Upper lobe of right lung (tissue), 1 donor: ENCODE results near the gene ZFAND2B. TPM values are rescaled to one million over a fixed set of nuclear protein-coding genes. Genes with fewer than 3 reads are reported as not detected.
A peak's percentile ranks its signal among the peaks of the same experiment; 100 is the strongest.

ENCODE experiments used
- ATAC-seq: fragments of 200-7000 bp; cut with Tn5 transposase; one replicate; pipeline ENCODE4 v1.9.1; 2020; ENCODE audit warnings: mild to moderate bottlenecking, moderate library complexity
- DNase-seq: peaks from one replicate; pipeline ENCODE4 v3.0.0-alpha.2; 2020
- H3K27ac ChIP-seq: fragments of 200-600 bp; one replicate; pipeline ENCODE4 v1.8.0; 2022
- H3K27me3 ChIP-seq: fragments of 200-600 bp; one replicate; pipeline ENCODE4 v1.8.0; 2022; ENCODE audit warnings: mild to moderate bottlenecking
- H3K36me3 ChIP-seq: fragments of 200-600 bp; one replicate; pipeline ENCODE4 v1.8.0; 2022
- H3K4me1 ChIP-seq: fragments of 200-600 bp; one replicate; pipeline ENCODE4 v1.8.0; 2022
- H3K4me3 ChIP-seq: fragments of 200-600 bp; one replicate; pipeline ENCODE4 v1.8.0; 2022; ENCODE audit warnings: mild to moderate bottlenecking
- H3K9me3 ChIP-seq: fragments of 200-600 bp; one replicate; pipeline ENCODE4 v1.8.0; 2022
- intact Hi-C: fragments of 100-400 bp; cut with DNase I; formaldehyde crosslinking; loops from one replicate; pipeline ENCODE4 v1.11.0; 2022
- total RNA-seq: library from RNA; stranded (reverse); fragmentation: NEBNext Ultra II Directional; extraction: Animal tissue kit (Norgen Biotek cat#: 25700); gene quantifications from one replicate; pipeline ENCODE4 v1.2.1, GENCODE V29; 2021
- TF ChIP-seq, protein P1 (sequence below): fragments of 200-600 bp; IDR thresholded peaks from one replicate; pipeline ENCODE4 v1.8.0; 2022; ENCODE audit warnings: antibody characterized with exemption
- donor health status: DM: no; HTN: yes; CAD: no; lungs with severe emphysema.

Gene ZFAND2B
- total RNA-seq, 1 donor from 2014 or later = 41.2 TPM

DNA sequence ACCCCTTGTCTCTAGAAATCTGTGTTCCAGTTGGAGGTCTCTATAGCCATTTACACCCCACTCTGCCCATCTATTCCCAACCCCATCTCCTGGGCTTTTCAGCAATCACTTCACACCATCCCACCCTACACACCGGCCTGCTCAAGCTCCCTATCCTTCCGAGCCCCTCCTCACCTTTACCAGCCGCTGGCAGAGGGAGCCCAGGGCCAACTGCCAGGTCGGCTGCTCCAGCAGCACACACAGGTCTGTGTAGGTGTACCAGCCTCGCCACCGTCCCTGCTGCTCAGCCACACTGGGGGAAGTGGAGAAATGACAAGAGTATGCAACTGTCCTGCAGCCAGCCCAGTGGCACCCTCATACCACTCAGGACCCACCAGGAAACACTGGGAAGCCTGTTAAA, 33.4 kb upstream of the ZFAND2B start:
- no peak overlapping the region for H3K4me3 ChIP-seq
- peaks cover 38% of the 10 kb centered on the region for H3K36me3 ChIP-seq
- TF ChIP-seq, protein P1, sequence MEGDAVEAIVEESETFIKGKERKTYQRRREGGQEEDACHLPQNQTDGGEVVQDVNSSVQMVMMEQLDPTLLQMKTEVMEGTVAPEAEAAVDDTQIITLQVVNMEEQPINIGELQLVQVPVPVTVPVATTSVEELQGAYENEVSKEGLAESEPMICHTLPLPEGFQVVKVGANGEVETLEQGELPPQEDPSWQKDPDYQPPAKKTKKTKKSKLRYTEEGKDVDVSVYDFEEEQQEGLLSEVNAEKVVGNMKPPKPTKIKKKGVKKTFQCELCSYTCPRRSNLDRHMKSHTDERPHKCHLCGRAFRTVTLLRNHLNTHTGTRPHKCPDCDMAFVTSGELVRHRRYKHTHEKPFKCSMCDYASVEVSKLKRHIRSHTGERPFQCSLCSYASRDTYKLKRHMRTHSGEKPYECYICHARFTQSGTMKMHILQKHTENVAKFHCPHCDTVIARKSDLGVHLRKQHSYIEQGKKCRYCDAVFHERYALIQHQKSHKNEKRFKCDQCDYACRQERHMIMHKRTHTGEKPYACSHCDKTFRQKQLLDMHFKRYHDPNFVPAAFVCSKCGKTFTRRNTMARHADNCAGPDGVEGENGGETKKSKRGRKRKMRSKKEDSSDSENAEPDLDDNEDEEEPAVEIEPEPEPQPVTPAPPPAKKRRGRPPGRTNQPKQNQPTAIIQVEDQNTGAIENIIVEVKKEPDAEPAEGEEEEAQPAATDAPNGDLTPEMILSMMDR = no peak
- ATAC-seq (no peak), DNase-seq (no peak)
- peaks cover 25% of the 10 kb centered on the region for H3K4me1 ChIP-seq
- no peaks in the 10 kb centered on the region for H3K9me3 ChIP-seq
- intact Hi-C loops = loop anchor here (10.0 kb wide), 1 partner anchor 52 kb away; the partner anchor contains the start of genes ANKZF1 and ATG9A
- H3K27ac ChIP-seq = no peak overlapping the region
- H3K27me3 ChIP-seq = no peaks in the 10 kb centered on the region

DNA sequence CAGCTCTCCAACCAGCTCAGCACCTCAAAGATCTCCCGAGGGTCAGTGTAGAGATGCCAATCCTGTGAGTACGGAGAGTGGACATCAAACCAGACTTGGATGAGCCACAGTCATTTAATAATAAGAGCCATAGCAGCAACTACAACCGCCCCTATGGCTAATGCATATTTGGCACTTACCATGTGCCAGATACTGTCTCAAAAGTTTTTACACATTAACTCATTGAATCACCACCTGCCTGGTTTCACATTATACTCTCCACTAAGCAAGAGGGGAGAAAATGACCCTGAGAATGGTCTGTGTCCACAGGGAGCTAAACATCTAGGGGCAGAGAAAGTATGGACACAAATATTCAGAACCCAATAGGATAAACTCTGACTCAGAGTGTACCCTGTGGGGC, 32.4 kb upstream of the ZFAND2B start:
- no peak for DNase-seq
- peaks cover 31% of the 10 kb centered on the region for H3K4me1 ChIP-seq
- intact Hi-C loops = loop anchor here (10.0 kb wide), 1 partner anchor 51 kb away; the partner anchor contains the start of genes ANKZF1 and ATG9A

DNA sequence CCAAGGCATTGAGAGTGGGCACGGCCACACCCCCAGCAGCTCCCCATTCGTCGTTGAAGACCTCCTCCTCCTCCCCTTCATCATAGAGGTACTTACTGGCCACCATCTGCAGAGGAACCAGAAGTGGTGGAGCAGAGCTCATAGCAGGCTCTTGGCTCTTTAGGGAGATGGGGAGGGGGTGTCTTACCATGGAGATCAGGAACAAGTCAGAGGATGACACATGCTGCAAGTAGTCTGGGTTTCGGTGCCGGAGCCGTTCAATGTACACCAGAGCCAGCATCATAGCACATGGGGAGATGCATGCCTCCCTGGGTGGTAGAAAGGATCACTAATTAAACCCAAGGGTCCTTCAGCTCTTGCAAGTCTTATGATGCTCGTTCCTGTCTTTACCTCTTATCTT, 31.8 kb upstream of the ZFAND2B start:
- no peak for DNase-seq
- H3K4me1 ChIP-seq = peaks cover 37% of the 10 kb centered on the region

More for the DNA sequence above, 32.4 kb upstream of the ZFAND2B start:
- TF ChIP-seq, protein P1 = no peak
- Histone ChIP-seq H3K4me3 (no peak overlapping the region), H3K27me3 (no peaks in the 10 kb centered on the region), H3K9me3 (no peaks in the 10 kb centered on the region), H3K27ac (no peak overlapping the region), H3K36me3 (peaks cover 39% of the 10 kb centered on the region)
- no peak for ATAC-seq

DNA sequence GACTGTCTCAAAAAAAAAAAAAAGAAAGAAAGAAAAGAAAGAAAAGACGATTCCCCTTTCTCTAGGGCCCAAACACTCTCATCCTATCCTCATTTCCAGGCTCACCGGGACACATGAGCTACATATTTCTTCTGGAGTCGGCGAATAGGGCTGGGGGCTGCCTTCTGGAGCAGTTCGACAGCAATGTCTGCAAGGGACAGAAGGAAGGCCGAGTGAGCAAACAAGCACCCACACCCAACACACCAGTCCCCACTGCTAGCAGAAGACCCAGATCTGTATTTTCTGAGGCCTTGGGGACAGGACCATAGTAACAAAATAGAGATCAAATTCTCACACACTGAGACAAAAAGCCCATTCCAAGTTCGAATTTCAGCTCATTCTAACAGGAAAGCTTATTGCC, 31.1 kb upstream of the ZFAND2B start:
- no peak for ATAC-seq
- intact Hi-C loops = loop anchor here (10.0 kb wide), 1 partner anchor 49 kb away; the partner anchor contains the start of genes ANKZF1 and ATG9A
- H3K27me3 ChIP-seq = no peaks in the 10 kb centered on the region
- H3K9me3 ChIP-seq = no peaks in the 10 kb centered on the region
- peaks cover 38% of the 10 kb centered on the region for H3K4me1 ChIP-seq
- peak overlapping the region; percentile 98 for H3K27ac ChIP-seq
- H3K4me3 ChIP-seq = peak overlapping the region; percentile 73
- DNase-seq = no peak
- H3K36me3 ChIP-seq = peaks cover 52% of the 10 kb centered on the region
- TF ChIP-seq, protein P1 = no peak

More for the DNA sequence above, 31.8 kb upstream of the ZFAND2B start:
- ATAC-seq = no peak
- Histone ChIP-seq H3K4me3 (no peak overlapping the region), H3K36me3 (peaks cover 45% of the 10 kb centered on the region), H3K27ac (no peak overlapping the region), H3K27me3 (no peaks in the 10 kb centered on the region), H3K9me3 (no peaks in the 10 kb centered on the region)
- TF ChIP-seq, protein P1 = no peak
- intact Hi-C loops = loop anchor here (10.0 kb wide), 1 partner anchor 50 kb away; the partner anchor contains the start of genes ANKZF1 and ATG9A

DNA sequence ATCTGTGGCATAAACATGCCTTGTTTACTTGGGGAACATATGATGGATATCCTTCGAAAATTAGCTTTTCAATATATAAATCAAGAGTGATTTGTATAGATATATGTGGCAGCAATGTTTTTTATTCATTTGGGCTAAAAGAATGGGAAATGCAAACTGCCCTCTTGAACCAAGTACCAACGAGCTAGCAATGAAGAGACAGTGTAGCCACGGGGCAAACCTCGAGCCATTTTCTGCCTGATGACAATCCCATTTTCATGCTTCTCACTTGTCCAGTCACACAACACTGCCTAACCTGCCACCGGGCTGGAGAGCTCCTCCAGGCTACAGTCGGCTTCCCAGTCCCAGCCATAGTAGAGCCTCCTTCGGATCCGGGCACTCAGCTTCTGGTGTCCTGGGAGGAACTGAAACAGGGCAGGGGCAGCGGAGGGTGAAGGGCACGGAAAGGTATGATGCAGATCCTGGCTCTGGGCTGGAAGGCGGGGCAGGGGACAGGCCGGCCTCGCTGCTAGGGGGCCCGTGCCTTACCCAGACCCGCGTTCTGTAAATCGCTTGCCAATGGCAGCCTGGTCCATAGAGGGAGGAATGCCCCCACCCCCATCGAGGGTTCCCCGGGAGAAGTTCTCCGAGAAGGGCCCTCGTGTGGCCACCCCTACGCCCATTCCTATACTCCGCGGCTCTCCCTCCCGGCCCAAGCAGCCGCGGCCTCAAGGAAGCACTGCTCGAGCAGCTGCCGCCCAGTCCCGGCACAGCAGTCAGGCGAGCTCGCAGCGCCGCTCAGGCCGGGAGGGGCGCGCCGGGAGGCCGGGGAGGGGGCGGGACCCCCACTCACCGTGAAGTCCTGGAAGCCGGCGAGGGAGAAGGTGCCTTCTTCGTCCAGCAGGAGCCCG, 30.4 kb upstream of the ZFAND2B start:
- TF ChIP-seq, protein P1 = peak; percentile 5
- Histone ChIP-seq H3K27ac (peak overlapping the region; percentile 98), H3K9me3 (no peaks in the 10 kb centered on the region), H3K4me1 (peaks cover 32% of the 10 kb centered on the region), H3K27me3 (no peaks in the 10 kb centered on the region), H3K36me3 (peaks cover 59% of the 10 kb centered on the region), H3K4me3 (peak overlapping the region; percentile 73)
- ATAC-seq (peak; percentile 49), DNase-seq (peak; percentile 79)
- intact Hi-C loops = loop anchor here (10.0 kb wide), 1 partner anchor 49 kb away; the partner anchor contains the start of genes ANKZF1 and ATG9A
